GM12878 (cell line): ENCODE results near the gene ZNF462.

Experiments used
- ATF7 ChIP-seq: fragments of 450-650 bp; IDR thresholded peaks from 2 replicates; pipeline ENCODE4 v1.6.1; 2016; ENCODE audit warnings: low read depth, mild to moderate bottlenecking
- ESRRA ChIP-seq: IDR thresholded peaks from 2 replicates; pipeline ENCODE4 v1.6.1; 2012; ENCODE audit warnings: mild to moderate bottlenecking, low read length, improper control_type of control experiment
- JUND ChIP-seq: IDR thresholded peaks from 2 replicates; pipeline ENCODE4 v1.6.1; 2012; ENCODE audit warnings: low read depth, mild to moderate bottlenecking, low read length, improper control_type of control experiment, moderate library complexity
- RAD21 ChIP-seq: IDR thresholded peaks from 2 replicates; pipeline ENCODE4 v1.6.1; 2011; ENCODE audit warnings: mild to moderate bottlenecking, low read depth, low read length, moderate library complexity; ENCODE audit not compliant: insufficient read depth
- REST ChIP-seq: IDR thresholded peaks from 2 replicates; pipeline ENCODE4 v1.6.1; 2012; ENCODE audit warnings: mild to moderate bottlenecking, low read depth, low read length
- SP1 ChIP-seq: IDR thresholded peaks from one replicate; pipeline ENCODE4 v1.6.1; 2011; ENCODE audit warnings: low read depth, low read length
- USF2 ChIP-seq: IDR thresholded peaks from 2 replicates; pipeline ENCODE4 v1.6.1; 2011; ENCODE audit warnings: low read depth, low read length, improper control_type of control experiment, borderline replicate concordance
- ZBED1 ChIP-seq: IDR thresholded peaks from 2 replicates; pipeline ENCODE4 v1.6.1; 2016; ENCODE audit warnings: borderline replicate concordance
- TF ChIP-seq, protein P1 (sequence below): fragments of 450-650 bp; IDR thresholded peaks from 2 replicates; pipeline ENCODE4 v1.6.1; 2016; ENCODE audit warnings: mild to moderate bottlenecking
- TF ChIP-seq, protein P2 (sequence below): IDR thresholded peaks from 2 replicates; pipeline ENCODE4 v1.6.1; 2011; ENCODE audit warnings: borderline replicate concordance, low read depth, mild to moderate bottlenecking, moderate library complexity, low read length; ENCODE audit not compliant: insufficient read depth, poor library complexity, severe bottlenecking

- TF ChIP-seq ATF7 (no peak), USF2 (no peak), REST (no peak), SP1 (no peak), RAD21 (no peak), ZBED1 (no peak), ESRRA (no peak), JUND (no peak)
- TF ChIP-seq, protein P1, sequence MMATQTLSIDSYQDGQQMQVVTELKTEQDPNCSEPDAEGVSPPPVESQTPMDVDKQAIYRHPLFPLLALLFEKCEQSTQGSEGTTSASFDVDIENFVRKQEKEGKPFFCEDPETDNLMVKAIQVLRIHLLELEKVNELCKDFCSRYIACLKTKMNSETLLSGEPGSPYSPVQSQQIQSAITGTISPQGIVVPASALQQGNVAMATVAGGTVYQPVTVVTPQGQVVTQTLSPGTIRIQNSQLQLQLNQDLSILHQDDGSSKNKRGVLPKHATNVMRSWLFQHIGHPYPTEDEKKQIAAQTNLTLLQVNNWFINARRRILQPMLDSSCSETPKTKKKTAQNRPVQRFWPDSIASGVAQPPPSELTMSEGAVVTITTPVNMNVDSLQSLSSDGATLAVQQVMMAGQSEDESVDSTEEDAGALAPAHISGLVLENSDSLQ: no peak
- TF ChIP-seq, protein P2, sequence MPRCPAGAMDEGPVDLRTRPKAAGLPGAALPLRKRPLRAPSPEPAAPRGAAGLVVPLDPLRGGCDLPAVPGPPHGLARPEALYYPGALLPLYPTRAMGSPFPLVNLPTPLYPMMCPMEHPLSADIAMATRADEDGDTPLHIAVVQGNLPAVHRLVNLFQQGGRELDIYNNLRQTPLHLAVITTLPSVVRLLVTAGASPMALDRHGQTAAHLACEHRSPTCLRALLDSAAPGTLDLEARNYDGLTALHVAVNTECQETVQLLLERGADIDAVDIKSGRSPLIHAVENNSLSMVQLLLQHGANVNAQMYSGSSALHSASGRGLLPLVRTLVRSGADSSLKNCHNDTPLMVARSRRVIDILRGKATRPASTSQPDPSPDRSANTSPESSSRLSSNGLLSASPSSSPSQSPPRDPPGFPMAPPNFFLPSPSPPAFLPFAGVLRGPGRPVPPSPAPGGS: no peak
Measured at GRCh38 chr9:106958955-106959657, 96.1 kb downstream of the ZNF462 start.
